ENCODE measurements around the gene WDR77. TPM values are rescaled to one million over a fixed set of nuclear protein-coding genes. Genes with fewer than 3 reads are reported as not detected.

WDR77 gene
- polyA plus RNA-seq, 3 donors = 26.4 to 62.2 (median 28.1) TPM

DNA sequence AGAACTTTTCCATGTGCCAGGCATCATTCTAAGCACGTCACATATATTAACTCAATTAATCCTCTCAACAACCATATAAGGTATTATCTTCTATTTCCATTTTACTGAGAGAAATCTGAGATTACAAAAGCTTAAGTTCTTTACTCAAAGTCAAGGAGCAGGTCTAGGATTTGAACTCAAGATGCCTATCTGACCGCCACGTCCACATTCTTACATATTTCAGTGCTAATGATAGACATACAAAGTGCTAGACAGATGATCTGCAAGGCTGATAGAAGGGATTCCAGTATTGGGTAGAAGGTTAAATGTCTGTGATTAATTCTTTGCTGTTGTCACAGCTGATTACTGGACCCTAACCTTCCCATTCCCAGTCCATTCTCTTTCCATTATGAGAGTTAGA, 4.7 kb upstream of the WDR77 start:
- no peak for DNase-seq
- H3K79me2 ChIP-seq (ENCODE audit: insufficient read depth, low read length) = peaks cover 73% of the 10 kb centered on the region
- peaks cover 37% of the 10 kb centered on the region for H4K20me1 ChIP-seq (ENCODE audit: insufficient read depth, low read length)
- Mint-ChIP-seq H3K27me3 (ENCODE audit: low read depth in 3 of 3) (peaks cover 0 to 2% (median 0%) of the 10 kb centered on the region in 3 donors), H3K36me3 (peaks cover 64 to 72% of the 10 kb centered on the region in 2 donors), H3K9me3 (peaks cover 0 to 2% (median 0%) of the 10 kb centered on the region in 7 donors), H3K27ac (no peak overlapping the region), H3K4me1 (peaks cover 31% of the 10 kb centered on the region), H3K4me3 (no peak overlapping the region)
- no peak for TF ChIP-seq CTCF (IDR thresholded peaks at IDR 0.05)
- H3K4me1 ChIP-seq (ENCODE audit: control insufficient read depth in 1 of 2, insufficient read depth in 2 of 2, low read length in 2 of 2) = peaks cover 11 to 25% of the 10 kb centered on the region in 2 donors
- 100% methylated on average over 1 of the region's 3 CpGs for WGBS (ENCODE audit: insufficient coverage)
- intact Hi-C loops (cut with micrococcal nuclease) = loop anchor here in 1 of 2 donors (10.0 kb wide), 1 partner anchor 51 kb away; the partner anchor contains the start of genes ADORA3 and TMIGD3
- no peaks in the 10 kb centered on the region for H3K27me3 ChIP-seq (ENCODE audit: control insufficient read depth in 2 of 2, insufficient read depth in 2 of 2, low read length in 2 of 2)
- no peak overlapping the region for H3K4me3 ChIP-seq (replicated peaks in 1 of 3; ENCODE audit: low read depth in 2 of 3, low read length in 3 of 3)
- no peak overlapping the region for H3K4me2 ChIP-seq (replicated peaks; ENCODE audit: extremely low read depth, low read length, poor library complexity, severe bottlenecking)
- peaks cover 52 to 81% of the 10 kb centered on the region in 2 donors for H3K36me3 ChIP-seq (replicated peaks in 1 of 2; ENCODE audit: control insufficient read depth in 1 of 2, insufficient read depth in 2 of 2, low read length in 2 of 2)
- no peak overlapping the region for H2AFZ ChIP-seq (ENCODE audit: insufficient read depth, low read depth, low read length, poor library complexity, severe bottlenecking)
- H3K9ac ChIP-seq (ENCODE audit: insufficient read depth, low read length, poor library complexity, severe bottlenecking) = no peak overlapping the region
- peak overlapping the region in 1 of 2 donors; percentile 12 for H3K27ac ChIP-seq (ENCODE audit: low read depth in 1 of 2, low read length in 2 of 2)
- no peaks in the 10 kb centered on the region for H3K9me3 ChIP-seq (replicated peaks in 1 of 2; ENCODE audit: control insufficient read depth in 1 of 2, insufficient read depth in 1 of 2, low read length in 2 of 2)

- H3K36me3 ChIP-seq (replicated peaks in 1 of 2; ENCODE audit: control insufficient read depth in 1 of 2, insufficient read depth in 2 of 2, low read length in 2 of 2) = peaks cover 41 to 70% of the 10 kb centered on the region in 2 donors
- H3K9me3 ChIP-seq (replicated peaks in 1 of 2; ENCODE audit: control insufficient read depth in 1 of 2, insufficient read depth in 1 of 2, low read length in 2 of 2) = no peaks in the 10 kb centered on the region
- DNase-seq = no peak
- no peak overlapping the region for H3K4me3 ChIP-seq (replicated peaks in 1 of 3; ENCODE audit: low read depth in 2 of 3, low read length in 3 of 3)
- peaks cover 20 to 36% of the 10 kb centered on the region in 2 donors for H3K4me1 ChIP-seq (ENCODE audit: control insufficient read depth in 1 of 2, insufficient read depth in 2 of 2, low read length in 2 of 2)
- no peaks in the 10 kb centered on the region for H3K27me3 ChIP-seq (ENCODE audit: control insufficient read depth in 2 of 2, insufficient read depth in 2 of 2, low read length in 2 of 2)
- intact Hi-C loops (cut with micrococcal nuclease) = loop anchor here in 1 of 2 donors (10.0 kb wide), 1 partner anchor 52 kb away; the partner anchor contains the start of genes ADORA3 and TMIGD3
- no peak overlapping the region for H3K27ac Mint-ChIP-seq
- H3K4me3 Mint-ChIP-seq = no peak overlapping the region
- TF ChIP-seq CTCF (IDR thresholded peaks at IDR 0.05) = no peak
- peaks cover 31% of the 10 kb centered on the region for H4K20me1 ChIP-seq (ENCODE audit: insufficient read depth, low read length)
- peaks cover 53 to 60% of the 10 kb centered on the region in 2 donors for H3K36me3 Mint-ChIP-seq
- peaks cover 82% of the 10 kb centered on the region for H3K79me2 ChIP-seq (ENCODE audit: insufficient read depth, low read length)
- H3K27me3 Mint-ChIP-seq (ENCODE audit: low read depth in 3 of 3) = peaks cover 0 to 2% (median 0%) of the 10 kb centered on the region in 3 donors
- H2AFZ ChIP-seq (ENCODE audit: insufficient read depth, low read depth, low read length, poor library complexity, severe bottlenecking) = no peak overlapping the region
- peaks cover 43% of the 10 kb centered on the region for H3K4me1 Mint-ChIP-seq
- H3K27ac ChIP-seq (ENCODE audit: low read depth in 1 of 2, low read length in 2 of 2) = peak overlapping the region in 1 of 2 donors; percentile 10
- H3K9me3 Mint-ChIP-seq = peaks cover 0 to 2% (median 0%) of the 10 kb centered on the region in 7 donors
- WGBS (ENCODE audit: insufficient coverage) = no CpG with 5 or more reads among the region's 3 CpGs
- H3K4me2 ChIP-seq (replicated peaks; ENCODE audit: extremely low read depth, low read length, poor library complexity, severe bottlenecking) = no peak overlapping the region
- H3K9ac ChIP-seq (ENCODE audit: insufficient read depth, low read length, poor library complexity, severe bottlenecking) = no peak overlapping the region
These were observed 3.5 kb upstream of the WDR77 start for GRCh38 chr1:111452581-111452980.
